K562 (cell line): ENCODE results near the gene IZUMO4. TPM values are rescaled to one million over a fixed set of nuclear protein-coding genes. Genes with fewer than 3 reads are reported as not detected.

ENCODE experiments used
- ATF7 ChIP-seq: fragments of 450-650 bp; IDR thresholded peaks from 2 replicates; pipeline ENCODE4 v1.7.1; 2014; ENCODE audit warnings: mild to moderate bottlenecking, moderate library complexity
- BACH1 ChIP-seq: fragments of 200-800 bp; sonication (Bioruptor generic); IDR thresholded peaks from 2 replicates; pipeline ENCODE4 v1.6.1; 2016; ENCODE audit warnings: missing genetic modification characterization, missing compliant biosample characterization
- CBX5 ChIP-seq: IDR thresholded peaks from 2 replicates; pipeline ENCODE4 v1.6.1; 2014; ENCODE audit warnings: low read depth, borderline replicate concordance
- CCNT2 ChIP-seq: IDR thresholded peaks from 2 replicates; pipeline ENCODE4 v1.6.1; 2011; ENCODE audit warnings: borderline replicate concordance, low read depth, mild to moderate bottlenecking, moderate library complexity, mixed read lengths, low read length; ENCODE audit not compliant: insufficient read length; ENCODE audit errors: extremely low read depth
- E2F4 ChIP-seq: sonication (generic); formaldehyde crosslinking; IDR thresholded peaks from 2 replicates; pipeline ENCODE4 v1.8.0; 2022; ENCODE audit warnings: mild to moderate bottlenecking, low read depth, missing genetic modification reagents
- EP400 ChIP-seq: fragments of 450-650 bp; IDR thresholded peaks from 2 replicates; pipeline ENCODE4 v1.6.1; 2017; ENCODE audit warnings: antibody characterized with exemption, mild to moderate bottlenecking, moderate library complexity
- FOXA3 ChIP-seq, 2 experiments: fragments of 450-650 bp in 1 of 2; sonication (generic) in 1 of 2; formaldehyde crosslinking; IDR thresholded peaks in 1 of 2; conservative IDR thresholded peaks in 1 of 2; 2 replicates each; pipeline versions ENCODE4 v1.4.0 to v1.8.0; 2020 to 2022; ENCODE audit warnings: mild to moderate bottlenecking in 2 of 2, missing genetic modification reagents in 1 of 2
- FOXK1 ChIP-seq: sonication (generic); formaldehyde crosslinking; IDR thresholded peaks from 2 replicates; pipeline ENCODE4 v1.8.0; 2022; ENCODE audit warnings: missing genetic modification reagents, mild to moderate bottlenecking, borderline replicate concordance
- FOXM1 ChIP-seq, 2 experiments: fragments of 450-650 bp in 1 of 2; sonication (generic) in 1 of 2; formaldehyde crosslinking in 1 of 2; IDR thresholded peaks; 2 replicates each; pipeline versions ENCODE4 v1.6.1 to v1.9.0; 2017 to 2022; ENCODE audit warnings: low read depth in 2 of 2, mild to moderate bottlenecking in 2 of 2, missing genetic modification reagents in 1 of 2, moderate library complexity in 1 of 2
- HDAC1 ChIP-seq, 2 experiments: fragments of 450-650 bp; IDR thresholded peaks; 2 replicates each; pipeline ENCODE4 v1.6.1; 2016 to 2017; ENCODE audit warnings: inconsistent platforms in 1 of 2, mild to moderate bottlenecking in 1 of 2, moderate library complexity in 1 of 2
- HNRNPLL ChIP-seq: fragments of 200-400 bp; formaldehyde crosslinking; IDR thresholded peaks from 2 replicates; pipeline ENCODE4 v1.6.1; 2017; ENCODE audit warnings: low read length, low read depth, mild to moderate bottlenecking; ENCODE audit not compliant: poor library complexity, severe bottlenecking
- NFE2L1 ChIP-seq: fragments of 450-650 bp; IDR thresholded peaks from 2 replicates; pipeline ENCODE4 v1.6.1; 2016; ENCODE audit warnings: missing genetic modification characterization, low read depth, mild to moderate bottlenecking, missing compliant biosample characterization, moderate library complexity, borderline replicate concordance
- NR2C2 ChIP-seq, 2 experiments: fragments of 200-800 bp in 1 of 2; sonication (Bioruptor generic) in 1 of 2; sonication (generic) in 1 of 2; formaldehyde crosslinking in 1 of 2; IDR thresholded peaks; 2 replicates each; pipeline versions ENCODE4 v1.6.1 to v1.8.0; 2016 to 2022; ENCODE audit warnings: mild to moderate bottlenecking in 1 of 2, missing compliant biosample characterization in 1 of 2, missing genetic modification characterization in 1 of 2, missing genetic modification reagents in 1 of 2
- POLR2AphosphoS5 ChIP-seq: IDR thresholded peaks from 2 replicates; pipeline ENCODE4 v1.6.1; 2011; ENCODE audit warnings: mild to moderate bottlenecking, low read depth, low read length, moderate library complexity; ENCODE audit not compliant: control insufficient read depth, insufficient read depth
- SNAPC5 ChIP-seq: fragments of 250-450 bp; sonication (Bioruptor Pico); IDR thresholded peaks from 2 replicates; pipeline ENCODE4 v1.8.0; 2021; ENCODE audit warnings: moderate library complexity, mild to moderate bottlenecking, inconsistent platforms
- SUPT5H ChIP-seq: fragments of 450-650 bp; IDR thresholded peaks from 2 replicates; pipeline ENCODE4 v1.6.1; 2016
- TBL1XR1 ChIP-seq, 2 experiments: IDR thresholded peaks; 2 replicates each; pipeline ENCODE4 v1.6.1; 2012; ENCODE audit warnings: improper control_type of control experiment in 2 of 2, low read length in 2 of 2, mild to moderate bottlenecking in 1 of 2
- TSC22D4 ChIP-seq: fragments of 450-650 bp; IDR thresholded peaks from 2 replicates; pipeline ENCODE4 v1.6.1; 2016; ENCODE audit warnings: missing genetic modification characterization, missing biosample characterization, control low read depth
- ZBTB5 ChIP-seq: fragments of 450-650 bp; IDR thresholded peaks from 2 replicates; pipeline ENCODE4 v1.6.1; 2017; ENCODE audit warnings: antibody characterized with exemption
- ZFP91 ChIP-seq: sonication (generic); formaldehyde crosslinking; IDR thresholded peaks from 2 replicates; pipeline ENCODE4 v1.8.0; 2022; ENCODE audit warnings: mild to moderate bottlenecking, missing genetic modification reagents
- polyA plus RNA-seq, 8 experiments: library from polyadenylated mRNA; depleted of rRNA in 4 of 8; stranded (reverse) in 5 of 8; unstranded in 3 of 8; fragments of >200 nt; fragmentation: Nextera tagmentation in 2 of 8; fragmentation: Illumina TruSeq in 1 of 8; extraction: Ambion mirVana in 2 of 8; extraction: Trizol in 1 of 8; gene quantifications; 2 replicates each; pipeline versions ENCODE4 v1.2.1 to v1.2.3, GENCODE V29; 2011 to 2014; ENCODE audit warnings: inconsistent platforms in 1 of 8, missing spikeins in 1 of 8
- total RNA-seq, 7 experiments: library from RNA; depleted of rRNA in 6 of 7; stranded (reverse); fragments of >200 nt in 6 of 7; fragmentation: Illumina TruSeq in 2 of 7; extraction: Trizol in 2 of 7; gene quantifications; 2 replicates each; pipeline versions ENCODE4 v1.2.1 to v1.2.3, GENCODE V29; 2011 to 2021; ENCODE audit warnings: low replicate concordance in 1 of 7

The IZUMO4 gene
- total and polyA plus RNA-seq, 9 of the 15 experiments (the other 6 are each of a cell fraction or from before 2014, with no cell fraction given), result 0.07 to 3.9 (median 1.2) TPM

GRCh38 chr19:2061495-2062388 lies 35.0 kb upstream of the IZUMO4 start (continued):
- TF ChIP-seq TBL1XR1 (IDR thresholded peaks at IDR 0.05; ENCODE audit: low read length in 2 of 2) (no peak), BACH1 (tag) (no peak; the same call in 1 of the 2 replicates), ZBTB5 (no peak), E2F4 (no peak), SUPT5H (peak; percentile 80), FOXK1 (0 out of 2 replicates have a peak, but pooled peaks have one; percentile 38), TSC22D4 (no peak), NFE2L1 (tag) (no peak), CCNT2 (peak; percentile 84), NR2C2 (CRISPR knock-in tag; IDR thresholded peaks at IDR 0.05) (peak; percentile 41; the same call in 1 of the 2 replicates), NR2C2 (tag; IDR thresholded peaks at IDR 0.05) (peak; percentile 94), FOXM1 (IDR thresholded peaks at IDR 0.05; ENCODE audit: low read depth) (peak; percentile 41; the same call in 1 of the 2 replicates), FOXM1 (CRISPR knock-in tag; IDR thresholded peaks at IDR 0.05; ENCODE audit: low read depth) (no peak), POLR2AphosphoS5 (peak; percentile 62; the same call in 1 of the 2 replicates), FOXA3 (CRISPR knock-in tag; conservative IDR thresholded peaks at IDR 0.05 in 1 of 2, IDR thresholded peaks at IDR 0.05 in 1 of 2) (peak in 1 of 2 experiments; percentile 24; a peak in 1 of 4 replicates), HDAC1 (IDR thresholded peaks at IDR 0.05) (peak in 1 of 2 experiments; percentile 44; a peak in 2 of 4 replicates), SNAPC5 (no peak), ZFP91 (CRISPR knock-in tag) (peak; percentile 98), CBX5 (0 out of 2 replicates have a peak, but pooled peaks have one; percentile 12), HNRNPLL (peak; percentile 28), ATF7 (peak; percentile 82), EP400 (peak; percentile 32; the same call in 1 of the 2 replicates)
